Measurements from ENCODE around the gene CARMIL1. TPM values are rescaled to one million over a fixed set of nuclear protein-coding genes. Genes with fewer than 3 reads are reported as not detected.

The CARMIL1 gene
- total RNA-seq, 4 donors from 2014 or later = 11.8 to 23.2 (median 17.1) TPM

DNA sequence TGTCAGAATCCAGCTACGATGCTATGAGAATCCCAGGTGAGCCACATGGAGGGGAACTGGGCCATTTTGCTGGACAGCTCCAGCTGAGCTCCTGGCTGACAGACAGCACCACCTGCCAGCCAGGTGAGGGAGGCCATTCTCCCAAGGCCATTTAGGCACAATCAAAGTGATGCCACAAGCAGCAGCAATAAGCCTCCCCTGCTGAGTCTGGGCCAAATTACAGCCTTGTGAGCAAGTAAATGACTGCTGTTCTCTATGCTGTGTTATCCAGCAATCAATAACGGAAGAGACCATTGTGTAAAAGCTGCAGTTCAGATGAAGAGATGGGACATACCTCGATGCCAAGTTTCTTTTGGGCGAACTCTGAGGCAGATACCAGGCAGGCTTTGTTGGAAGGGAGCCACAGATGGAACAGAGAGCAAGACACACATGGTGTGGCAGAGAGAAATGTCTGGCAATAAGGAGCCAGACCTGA lies 358.8 kb downstream of the CARMIL1 start:
- Histone ChIP-seq H3K36me3 (no peaks in the 10 kb centered on the region), H3K9me3 (no peaks in the 10 kb centered on the region), H3K27me3 (no peaks in the 10 kb centered on the region), H3K4me3 (no peak overlapping the region), H3K4me1 (no peaks in the 10 kb centered on the region), H3K27ac (no peak overlapping the region)
- TF ChIP-seq, protein P1, sequence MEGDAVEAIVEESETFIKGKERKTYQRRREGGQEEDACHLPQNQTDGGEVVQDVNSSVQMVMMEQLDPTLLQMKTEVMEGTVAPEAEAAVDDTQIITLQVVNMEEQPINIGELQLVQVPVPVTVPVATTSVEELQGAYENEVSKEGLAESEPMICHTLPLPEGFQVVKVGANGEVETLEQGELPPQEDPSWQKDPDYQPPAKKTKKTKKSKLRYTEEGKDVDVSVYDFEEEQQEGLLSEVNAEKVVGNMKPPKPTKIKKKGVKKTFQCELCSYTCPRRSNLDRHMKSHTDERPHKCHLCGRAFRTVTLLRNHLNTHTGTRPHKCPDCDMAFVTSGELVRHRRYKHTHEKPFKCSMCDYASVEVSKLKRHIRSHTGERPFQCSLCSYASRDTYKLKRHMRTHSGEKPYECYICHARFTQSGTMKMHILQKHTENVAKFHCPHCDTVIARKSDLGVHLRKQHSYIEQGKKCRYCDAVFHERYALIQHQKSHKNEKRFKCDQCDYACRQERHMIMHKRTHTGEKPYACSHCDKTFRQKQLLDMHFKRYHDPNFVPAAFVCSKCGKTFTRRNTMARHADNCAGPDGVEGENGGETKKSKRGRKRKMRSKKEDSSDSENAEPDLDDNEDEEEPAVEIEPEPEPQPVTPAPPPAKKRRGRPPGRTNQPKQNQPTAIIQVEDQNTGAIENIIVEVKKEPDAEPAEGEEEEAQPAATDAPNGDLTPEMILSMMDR (IDR thresholded peaks at IDR 0.05) = no peak
- no peak for TF ChIP-seq POLR2A (IDR thresholded peaks at IDR 0.05)
- no peak for DNase-seq
- intact Hi-C loops (cut with DNase I; ENCODE audit: low total_unique reads) = no loop called here

DNA sequence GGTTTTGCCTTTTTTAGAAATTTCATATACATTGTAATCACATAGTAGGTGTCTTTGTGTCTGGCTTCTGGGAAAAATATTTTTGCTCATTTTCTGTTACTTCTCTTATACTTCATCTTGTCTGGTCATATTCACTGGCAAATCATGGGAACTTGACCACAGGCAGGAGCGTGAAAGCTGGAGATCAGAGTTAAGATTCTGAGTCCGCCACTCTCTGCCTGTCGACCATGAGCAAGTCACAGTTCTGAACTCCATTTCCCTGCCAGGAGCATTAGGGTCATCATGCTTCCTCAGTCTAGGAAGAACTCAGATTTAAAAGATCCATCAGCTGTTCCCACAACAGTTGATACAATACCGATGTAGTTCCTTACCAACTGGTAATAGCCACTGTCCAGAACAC lies 360.5 kb downstream of the CARMIL1 start:
- Histone ChIP-seq H3K36me3 (no peaks in the 10 kb centered on the region), H3K27me3 (no peaks in the 10 kb centered on the region), H3K9me3 (no peaks in the 10 kb centered on the region), H3K27ac (no peak overlapping the region), H3K4me1 (no peaks in the 10 kb centered on the region), H3K4me3 (no peak overlapping the region)
- intact Hi-C loops (cut with DNase I; ENCODE audit: low total_unique reads) = no loop called here
- DNase-seq = no peak
- TF ChIP-seq, protein P1 (IDR thresholded peaks at IDR 0.05) = no peak
- TF ChIP-seq POLR2A (IDR thresholded peaks at IDR 0.05) = no peak

DNA sequence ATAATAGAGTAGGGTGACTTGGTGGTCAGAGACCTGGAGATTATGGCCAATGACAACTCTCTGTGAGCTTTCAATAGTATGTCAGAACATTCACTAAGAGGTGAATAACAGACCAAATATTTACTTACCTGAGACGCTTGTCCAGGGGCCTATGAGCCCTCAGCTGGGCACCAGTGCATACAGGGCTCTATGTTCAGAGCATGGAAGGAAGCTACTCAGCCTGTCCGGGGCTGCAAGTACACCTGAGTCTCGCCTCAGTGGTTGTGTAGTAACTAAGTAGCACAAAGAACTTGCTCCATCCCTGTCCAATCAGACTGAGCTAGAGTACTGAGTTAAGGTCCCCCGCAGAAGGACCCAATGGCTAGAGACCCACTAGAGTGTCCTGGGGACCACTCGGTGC lies 361.3 kb downstream of the CARMIL1 start:
- H3K27ac ChIP-seq = no peak overlapping the region
- H3K4me1 ChIP-seq = no peaks in the 10 kb centered on the region
- no peaks in the 10 kb centered on the region for H3K9me3 ChIP-seq
- no peak for TF ChIP-seq POLR2A (IDR thresholded peaks at IDR 0.05)
- H3K27me3 ChIP-seq = no peaks in the 10 kb centered on the region
- no peak overlapping the region for H3K4me3 ChIP-seq
- intact Hi-C loops (cut with DNase I; ENCODE audit: low total_unique reads) = no loop called here
- no peak for DNase-seq
- H3K36me3 ChIP-seq = no peaks in the 10 kb centered on the region

DNA sequence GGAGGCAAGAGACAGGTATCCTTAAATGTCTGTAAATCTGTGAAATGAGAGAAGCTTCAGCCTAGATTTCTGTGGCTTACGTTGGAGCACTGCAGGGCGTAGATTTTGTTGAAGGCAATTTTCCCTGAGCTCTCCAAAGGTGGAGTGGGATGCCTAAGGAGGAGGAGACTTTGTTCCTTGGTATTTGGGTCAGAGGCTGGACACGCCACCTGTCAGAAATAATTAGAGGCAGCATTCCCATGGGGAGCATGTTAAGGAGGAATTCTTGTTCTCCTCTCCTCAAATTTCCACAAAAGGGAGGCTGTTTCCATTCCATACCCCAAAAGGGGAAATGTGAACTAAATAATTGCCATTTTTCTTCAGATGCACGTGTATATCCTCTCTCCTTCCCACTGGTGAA lies 361.7 kb downstream of the CARMIL1 start:
- Histone ChIP-seq H3K27ac (no peak overlapping the region), H3K4me1 (no peaks in the 10 kb centered on the region), H3K36me3 (no peaks in the 10 kb centered on the region), H3K4me3 (no peak overlapping the region), H3K27me3 (no peaks in the 10 kb centered on the region), H3K9me3 (no peaks in the 10 kb centered on the region)
- intact Hi-C loops (cut with DNase I; ENCODE audit: low total_unique reads) = no loop called here
- no peak for DNase-seq
- no peak for TF ChIP-seq POLR2A (IDR thresholded peaks at IDR 0.05)
- TF ChIP-seq, protein P1 (IDR thresholded peaks at IDR 0.05) = no peak

DNA sequence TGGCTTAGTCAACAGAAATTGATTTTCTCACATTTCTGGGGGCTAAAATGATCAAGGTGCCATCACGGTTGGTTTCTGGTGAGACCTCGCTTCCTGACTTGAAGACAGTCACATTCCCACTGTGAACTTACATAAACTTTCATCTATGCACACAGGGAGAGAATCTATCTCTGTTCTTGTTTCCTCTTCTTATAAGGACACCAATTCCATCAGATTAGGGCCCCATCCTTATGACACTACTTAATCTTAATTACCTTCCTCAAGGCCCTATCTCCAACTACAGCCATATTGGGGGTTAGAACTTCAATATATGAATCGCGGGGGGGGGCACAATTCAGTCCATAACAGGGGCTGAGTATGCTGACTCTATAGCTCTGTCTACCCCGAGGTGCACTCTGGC lies 362.2 kb downstream of the CARMIL1 start:
- no peak for DNase-seq
- intact Hi-C loops (cut with DNase I; ENCODE audit: low total_unique reads) = no loop called here

More for the DNA sequence above, 362.2 kb downstream of the CARMIL1 start:
- no peak for TF ChIP-seq POLR2A (IDR thresholded peaks at IDR 0.05)
- TF ChIP-seq, protein P1 (IDR thresholded peaks at IDR 0.05) = no peak
- no peaks in the 10 kb centered on the region for H3K4me1 ChIP-seq
- no peaks in the 10 kb centered on the region for H3K27me3 ChIP-seq
- H3K27ac ChIP-seq = no peak overlapping the region
- H3K9me3 ChIP-seq = no peaks in the 10 kb centered on the region
- H3K36me3 ChIP-seq = no peaks in the 10 kb centered on the region
- H3K4me3 ChIP-seq = no peak overlapping the region
